Measurements from ENCODE around the gene MCM3AP. TPM values are rescaled to one million over a fixed set of nuclear protein-coding genes. Genes with fewer than 3 reads are reported as not detected.

The MCM3AP gene
- total RNA-seq, 1 donor, result 64.8 TPM

- Histone ChIP-seq H3K36me3 (ENCODE audit: insufficient read depth, low read length) (no peaks in the 10 kb centered on the region), H3K79me2 (ENCODE audit: insufficient read depth, low read length) (peaks cover 54% of the 10 kb centered on the region), H3K4me3 (ENCODE audit: insufficient read depth, low read length) (peak overlapping the region; percentile 97), H4K20me1 (ENCODE audit: insufficient read depth, low read length) (peaks cover 3% of the 10 kb centered on the region), H2AFZ (ENCODE audit: low read length) (peak overlapping the region; percentile 95), H3K4me2 (ENCODE audit: insufficient read depth, low read length) (peak overlapping the region; percentile 98), H3K9me3 (ENCODE audit: low read depth, low read length) (no peaks in the 10 kb centered on the region), H3K4me1 (ENCODE audit: insufficient read depth, low read length) (peaks cover 23% of the 10 kb centered on the region), H3K27ac (ENCODE audit: low read depth, low read length) (peak overlapping the region; percentile 70), H3K27me3 (ENCODE audit: insufficient read depth, low read length) (no peaks in the 10 kb centered on the region)
- DNase-seq (ENCODE audit: insufficient read length, low spot score, missing footprints), result peak; percentile 88
- TF ChIP-seq, protein P1, sequence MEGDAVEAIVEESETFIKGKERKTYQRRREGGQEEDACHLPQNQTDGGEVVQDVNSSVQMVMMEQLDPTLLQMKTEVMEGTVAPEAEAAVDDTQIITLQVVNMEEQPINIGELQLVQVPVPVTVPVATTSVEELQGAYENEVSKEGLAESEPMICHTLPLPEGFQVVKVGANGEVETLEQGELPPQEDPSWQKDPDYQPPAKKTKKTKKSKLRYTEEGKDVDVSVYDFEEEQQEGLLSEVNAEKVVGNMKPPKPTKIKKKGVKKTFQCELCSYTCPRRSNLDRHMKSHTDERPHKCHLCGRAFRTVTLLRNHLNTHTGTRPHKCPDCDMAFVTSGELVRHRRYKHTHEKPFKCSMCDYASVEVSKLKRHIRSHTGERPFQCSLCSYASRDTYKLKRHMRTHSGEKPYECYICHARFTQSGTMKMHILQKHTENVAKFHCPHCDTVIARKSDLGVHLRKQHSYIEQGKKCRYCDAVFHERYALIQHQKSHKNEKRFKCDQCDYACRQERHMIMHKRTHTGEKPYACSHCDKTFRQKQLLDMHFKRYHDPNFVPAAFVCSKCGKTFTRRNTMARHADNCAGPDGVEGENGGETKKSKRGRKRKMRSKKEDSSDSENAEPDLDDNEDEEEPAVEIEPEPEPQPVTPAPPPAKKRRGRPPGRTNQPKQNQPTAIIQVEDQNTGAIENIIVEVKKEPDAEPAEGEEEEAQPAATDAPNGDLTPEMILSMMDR (IDR thresholded peaks at IDR 0.05; ENCODE audit: extremely low read depth, low read depth, low read length), result no peak
Observed at GRCh38 chr21:46322351-46323226, 37.2 kb upstream of the MCM3AP start.

- Histone ChIP-seq H3K4me2 (ENCODE audit: insufficient read depth, low read length) (peak overlapping the region; percentile 48), H3K27me3 (ENCODE audit: insufficient read depth, low read length) (no peaks in the 10 kb centered on the region), H3K36me3 (ENCODE audit: insufficient read depth, low read length) (no peaks in the 10 kb centered on the region), H3K79me2 (ENCODE audit: insufficient read depth, low read length) (peaks cover 36% of the 10 kb centered on the region), H4K20me1 (ENCODE audit: insufficient read depth, low read length) (peaks cover 3% of the 10 kb centered on the region), H3K4me3 (ENCODE audit: insufficient read depth, low read length) (no peak overlapping the region), H3K9me3 (ENCODE audit: low read depth, low read length) (no peaks in the 10 kb centered on the region), H2AFZ (ENCODE audit: low read length) (no peak overlapping the region), H3K27ac (ENCODE audit: low read depth, low read length) (no peak overlapping the region), H3K4me1 (ENCODE audit: insufficient read depth, low read length) (peaks cover 17% of the 10 kb centered on the region)
- TF ChIP-seq, protein P1 (IDR thresholded peaks at IDR 0.05; ENCODE audit: extremely low read depth, low read depth, low read length), result no peak
- DNase-seq (ENCODE audit: insufficient read length, low spot score, missing footprints), result peak; percentile 75
Observed at GRCh38 chr21:46320331-46320801, 35.0 kb upstream of the MCM3AP start.

DNA sequence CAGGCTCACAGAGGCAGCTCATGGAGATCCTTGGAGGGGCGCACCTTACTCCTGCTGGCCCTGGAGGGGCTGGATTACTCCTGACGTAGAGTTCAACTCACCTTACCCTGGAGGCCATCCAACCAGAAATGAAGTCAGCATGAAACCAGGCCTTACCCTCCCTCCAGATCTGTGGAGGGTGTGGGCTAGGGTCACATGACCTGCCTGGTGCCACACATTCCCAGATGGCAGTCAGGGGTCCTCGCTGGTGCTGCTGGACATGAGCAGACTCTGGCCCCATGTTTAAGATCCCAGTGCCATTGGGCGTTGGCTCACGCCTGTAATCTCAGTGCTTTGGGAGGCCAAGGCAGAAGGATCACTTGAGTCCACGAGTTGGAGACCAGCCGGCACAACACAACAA lies 33.8 kb upstream of the MCM3AP start:
- no peak overlapping the region for H3K4me2 ChIP-seq (ENCODE audit: insufficient read depth, low read length)
- no peak for DNase-seq (ENCODE audit: insufficient read length, low spot score, missing footprints)
- no peak overlapping the region for H2AFZ ChIP-seq (ENCODE audit: low read length)
- no peak overlapping the region for H3K27ac ChIP-seq (ENCODE audit: low read depth, low read length)
- no peak overlapping the region for H3K4me3 ChIP-seq (ENCODE audit: insufficient read depth, low read length)
- H3K9me3 ChIP-seq (ENCODE audit: low read depth, low read length), result no peaks in the 10 kb centered on the region
- no peaks in the 10 kb centered on the region for H3K36me3 ChIP-seq (ENCODE audit: insufficient read depth, low read length)
- H4K20me1 ChIP-seq (ENCODE audit: insufficient read depth, low read length), result peaks cover 3% of the 10 kb centered on the region
- H3K79me2 ChIP-seq (ENCODE audit: insufficient read depth, low read length), result peaks cover 31% of the 10 kb centered on the region
- TF ChIP-seq, protein P1 (IDR thresholded peaks at IDR 0.05; ENCODE audit: extremely low read depth, low read depth, low read length), result no peak
- peaks cover 15% of the 10 kb centered on the region for H3K4me1 ChIP-seq (ENCODE audit: insufficient read depth, low read length)
- H3K27me3 ChIP-seq (ENCODE audit: insufficient read depth, low read length), result no peaks in the 10 kb centered on the region

GRCh38 chr21:46318464-46318845 lies 33.0 kb upstream of the MCM3AP start:
- TF ChIP-seq, protein P1 (IDR thresholded peaks at IDR 0.05; ENCODE audit: extremely low read depth, low read depth, low read length), result no peak
- Histone ChIP-seq H3K9me3 (ENCODE audit: low read depth, low read length) (no peaks in the 10 kb centered on the region), H3K4me1 (ENCODE audit: insufficient read depth, low read length) (peaks cover 15% of the 10 kb centered on the region), H3K79me2 (ENCODE audit: insufficient read depth, low read length) (peaks cover 31% of the 10 kb centered on the region), H3K36me3 (ENCODE audit: insufficient read depth, low read length) (no peaks in the 10 kb centered on the region), H3K4me3 (ENCODE audit: insufficient read depth, low read length) (no peak overlapping the region), H4K20me1 (ENCODE audit: insufficient read depth, low read length) (peaks cover 3% of the 10 kb centered on the region), H2AFZ (ENCODE audit: low read length) (no peak overlapping the region), H3K27ac (ENCODE audit: low read depth, low read length) (no peak overlapping the region), H3K27me3 (ENCODE audit: insufficient read depth, low read length) (no peaks in the 10 kb centered on the region), H3K4me2 (ENCODE audit: insufficient read depth, low read length) (no peak overlapping the region)
- peak; percentile 61 for DNase-seq (ENCODE audit: insufficient read length, low spot score, missing footprints)
